K562 (cell line): ENCODE measurements around the gene YOD1. TPM values are rescaled to one million over a fixed set of nuclear protein-coding genes. Genes with fewer than 3 reads are reported as not detected.

Experiments used
- ATF1 ChIP-seq, 2 experiments: fragments of 450-650 bp in 1 of 2; IDR thresholded peaks; 2 replicates each; pipeline ENCODE4 v1.6.1; 2016; ENCODE audit warnings: missing compliant biosample characterization in 1 of 2, missing genetic modification characterization in 1 of 2
- BRF1 ChIP-seq: IDR thresholded peaks from 3 replicates; pipeline ENCODE4 v1.6.1; 2011; ENCODE audit warnings: borderline replicate concordance, mild to moderate bottlenecking; ENCODE audit not compliant: insufficient read length; ENCODE audit errors: extremely low read depth
- CBX1 ChIP-seq: sonication (generic); IDR thresholded peaks from 2 replicates; pipeline ENCODE4 v1.6.1; 2016; ENCODE audit warnings: antibody characterized with exemption, low read depth, mild to moderate bottlenecking
- CEBPB ChIP-seq: fragments of 450-650 bp; IDR thresholded peaks from 2 replicates; pipeline ENCODE4 v1.6.1; 2016; ENCODE audit warnings: missing genetic modification characterization, missing compliant biosample characterization
- ELF2 ChIP-seq: fragments of 250-450 bp; sonication (Bioruptor Pico); IDR thresholded peaks from 2 replicates; pipeline ENCODE4 v1.5.0; 2021; ENCODE audit warnings: mild to moderate bottlenecking
- GABPB2 ChIP-seq: fragments of 250-450 bp; sonication (Bioruptor Pico); conservative IDR thresholded peaks from 2 replicates; pipeline ENCODE4 v1.5.1; 2021; ENCODE audit warnings: mild to moderate bottlenecking
- GTF2B ChIP-seq: IDR thresholded peaks from 2 replicates; pipeline ENCODE4 v1.6.1; 2011; ENCODE audit not compliant: insufficient read length; ENCODE audit errors: extremely low read depth
- JUND ChIP-seq, 2 experiments: IDR thresholded peaks; 2 replicates in 1 of 2; 3 replicates in 1 of 2; pipeline ENCODE4 v1.6.1; 2011; ENCODE audit warnings: borderline replicate concordance in 2 of 2, low read depth in 2 of 2, low read length in 2 of 2, improper control_type of control experiment in 1 of 2, missing biosample characterization in 1 of 2, missing genetic modification characterization in 1 of 2, missing genetic modification reagents in 1 of 2
- MTA2 ChIP-seq: fragments of 450-650 bp; IDR thresholded peaks from 2 replicates; pipeline ENCODE4 v1.6.1; 2016; ENCODE audit warnings: low read depth
- PHTF2 ChIP-seq: fragments of 250-450 bp; sonication (Bioruptor Pico); IDR thresholded peaks from 2 replicates; pipeline ENCODE4 v1.5.0; 2021; ENCODE audit warnings: mild to moderate bottlenecking
- PRMT5 ChIP-seq: sonication (generic); formaldehyde crosslinking; IDR thresholded peaks from 2 replicates; pipeline ENCODE4 v1.5.0; 2020; ENCODE audit warnings: missing genetic modification reagents
- RBM39 ChIP-seq: fragments of 200-400 bp; formaldehyde crosslinking; optimal IDR thresholded peaks from 2 replicates; pipeline ENCODE3; 2018; ENCODE audit warnings: low read depth, low read length
- SMAD4 ChIP-seq: fragments of 250-450 bp; sonication (Bioruptor Pico); conservative IDR thresholded peaks from 2 replicates; pipeline ENCODE4 v1.8.0; 2021; ENCODE audit warnings: inconsistent platforms, mild to moderate bottlenecking, moderate library complexity
- TAF9B ChIP-seq: fragments of 450-650 bp; IDR thresholded peaks from 2 replicates; pipeline ENCODE4 v1.6.1; 2018; ENCODE audit warnings: mild to moderate bottlenecking; ENCODE audit not compliant: partially characterized antibody
- ZFP1 ChIP-seq: fragments of 450-650 bp; formaldehyde crosslinking; IDR thresholded peaks from 2 replicates; pipeline ENCODE4 v1.4.0; 2020; ENCODE audit warnings: mild to moderate bottlenecking, mixed read lengths
- ZFPM2 ChIP-seq: fragments of 250-450 bp; sonication (Bioruptor Pico); IDR thresholded peaks from 2 replicates; pipeline ENCODE4 v1.5.1; 2022; ENCODE audit warnings: mild to moderate bottlenecking
- ZFX ChIP-seq: sonication (generic); formaldehyde crosslinking; IDR thresholded peaks from 2 replicates; pipeline ENCODE4 v1.8.0; 2022; ENCODE audit warnings: mild to moderate bottlenecking, missing genetic modification reagents, moderate library complexity
- ZNF174 ChIP-seq: fragments of 250-450 bp; sonication (Bioruptor Pico); IDR thresholded peaks from 2 replicates; pipeline ENCODE4 v1.4.0; 2020; ENCODE audit warnings: mild to moderate bottlenecking
- ZNF408 ChIP-seq: fragments of 250-450 bp; sonication (Bioruptor Pico); IDR thresholded peaks from 2 replicates; pipeline ENCODE4 v1.4.0; 2020; ENCODE audit warnings: low read depth, mild to moderate bottlenecking, moderate library complexity
- ZNF561 ChIP-seq: fragments of 450-650 bp; formaldehyde crosslinking; conservative IDR thresholded peaks from 2 replicates; pipeline ENCODE4 v1.4.0; 2020; ENCODE audit warnings: mild to moderate bottlenecking, moderate library complexity
- polyA plus RNA-seq, 8 experiments: library from polyadenylated mRNA; depleted of rRNA in 4 of 8; stranded (reverse) in 5 of 8; unstranded in 3 of 8; fragments of >200 nt; fragmentation: Nextera tagmentation in 2 of 8; fragmentation: Illumina TruSeq in 1 of 8; extraction: Ambion mirVana in 2 of 8; extraction: Trizol in 1 of 8; gene quantifications; 2 replicates each; pipeline versions ENCODE4 v1.2.1 to v1.2.3, GENCODE V29; 2011 to 2014; ENCODE audit warnings: inconsistent platforms in 1 of 8, missing spikeins in 1 of 8
- total RNA-seq, 7 experiments: library from RNA; depleted of rRNA in 6 of 7; stranded (reverse); fragments of >200 nt in 6 of 7; fragmentation: Illumina TruSeq in 2 of 7; extraction: Trizol in 2 of 7; gene quantifications; 2 replicates each; pipeline versions ENCODE4 v1.2.1 to v1.2.3, GENCODE V29; 2011 to 2021; ENCODE audit warnings: low replicate concordance in 1 of 7
- TF ChIP-seq, protein P1 (sequence below): fragments of 250-450 bp; sonication (Bioruptor Pico); IDR thresholded peaks from 2 replicates; pipeline ENCODE4 v1.5.0; 2022; ENCODE audit warnings: mild to moderate bottlenecking
- TF ChIP-seq, protein P2 (sequence below): fragments of 450-650 bp; IDR thresholded peaks from 2 replicates; pipeline ENCODE4 v1.6.1; 2016
- TF ChIP-seq, protein P3 (sequence below): fragments of 450-650 bp; IDR thresholded peaks from 2 replicates; pipeline ENCODE4 v1.6.1; 2017; ENCODE audit warnings: antibody characterized with exemption, mild to moderate bottlenecking

YOD1 gene
- total and polyA plus RNA-seq, 9 of the 15 experiments (the other 6 are each of a cell fraction or from before 2014, with no cell fraction given): 18.2 to 78.1 (median 46.9) TPM

DNA sequence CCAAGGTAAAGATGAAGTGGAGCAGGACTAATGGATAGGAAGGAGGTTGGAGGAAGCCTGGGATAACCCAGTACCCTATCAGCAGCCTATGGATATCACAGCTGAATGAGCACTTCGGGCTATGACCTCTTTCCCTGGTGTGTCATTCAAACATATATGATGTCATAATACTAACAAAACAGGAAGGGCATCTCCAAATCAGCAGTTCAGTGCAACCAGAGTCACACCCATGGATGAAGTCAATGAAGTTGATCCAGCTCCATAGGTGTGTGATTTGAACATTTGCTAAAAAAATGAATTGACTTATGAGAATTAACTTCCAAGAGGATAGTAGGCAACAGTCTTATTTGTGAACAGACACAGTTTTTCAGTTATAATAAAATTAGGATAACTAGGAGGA is 16.8 kb downstream of the YOD1 start (continued):
- TF ChIP-seq, protein P1, sequence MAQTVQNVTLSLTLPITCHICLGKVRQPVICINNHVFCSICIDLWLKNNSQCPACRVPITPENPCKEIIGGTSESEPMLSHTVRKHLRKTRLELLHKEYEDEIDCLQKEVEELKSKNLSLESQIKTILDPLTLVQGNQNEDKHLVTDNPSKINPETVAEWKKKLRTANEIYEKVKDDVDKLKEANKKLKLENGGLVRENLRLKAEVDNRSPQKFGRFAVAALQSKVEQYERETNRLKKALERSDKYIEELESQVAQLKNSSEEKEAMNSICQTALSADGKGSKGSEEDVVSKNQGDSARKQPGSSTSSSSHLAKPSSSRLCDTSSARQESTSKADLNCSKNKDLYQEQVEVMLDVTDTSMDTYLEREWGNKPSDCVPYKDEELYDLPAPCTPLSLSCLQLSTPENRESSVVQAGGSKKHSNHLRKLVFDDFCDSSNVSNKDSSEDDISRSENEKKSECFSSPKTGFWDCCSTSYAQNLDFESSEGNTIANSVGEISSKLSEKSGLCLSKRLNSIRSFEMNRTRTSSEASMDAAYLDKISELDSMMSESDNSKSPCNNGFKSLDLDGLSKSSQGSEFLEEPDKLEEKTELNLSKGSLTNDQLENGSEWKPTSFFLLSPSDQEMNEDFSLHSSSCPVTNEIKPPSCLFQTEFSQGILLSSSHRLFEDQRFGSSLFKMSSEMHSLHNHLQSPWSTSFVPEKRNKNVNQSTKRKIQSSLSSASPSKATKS (CRISPR knock-in tag): no peak
- no peak for TF ChIP-seq PRMT5 (CRISPR knock-in tag)
- TF ChIP-seq ZFX: no peak
- no peak for TF ChIP-seq MTA2
- no peak for TF ChIP-seq ZNF174 (CRISPR knock-in tag)
- TF ChIP-seq TAF9B: no peak
- 0 out of 2 replicates have a peak, but pooled peaks have one; percentile 11 for TF ChIP-seq CEBPB
- TF ChIP-seq, protein P2, sequence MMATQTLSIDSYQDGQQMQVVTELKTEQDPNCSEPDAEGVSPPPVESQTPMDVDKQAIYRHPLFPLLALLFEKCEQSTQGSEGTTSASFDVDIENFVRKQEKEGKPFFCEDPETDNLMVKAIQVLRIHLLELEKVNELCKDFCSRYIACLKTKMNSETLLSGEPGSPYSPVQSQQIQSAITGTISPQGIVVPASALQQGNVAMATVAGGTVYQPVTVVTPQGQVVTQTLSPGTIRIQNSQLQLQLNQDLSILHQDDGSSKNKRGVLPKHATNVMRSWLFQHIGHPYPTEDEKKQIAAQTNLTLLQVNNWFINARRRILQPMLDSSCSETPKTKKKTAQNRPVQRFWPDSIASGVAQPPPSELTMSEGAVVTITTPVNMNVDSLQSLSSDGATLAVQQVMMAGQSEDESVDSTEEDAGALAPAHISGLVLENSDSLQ: peak; percentile 89
- no peak for TF ChIP-seq PHTF2 (CRISPR knock-in tag)
- no peak for TF ChIP-seq GTF2B
- no peak for TF ChIP-seq ZNF561 (CRISPR knock-in tag)
- TF ChIP-seq BRF1: no peak
- no peak for TF ChIP-seq RBM39
- TF ChIP-seq JUND (IDR thresholded peaks at IDR 0.05; ENCODE audit: borderline replicate concordance, low read depth, low read length): peak; percentile 83
- TF ChIP-seq JUND (tag; IDR thresholded peaks at IDR 0.05; ENCODE audit: borderline replicate concordance, low read depth, low read length): peak; percentile 86
- TF ChIP-seq ELF2 (CRISPR knock-in tag): no peak
- no peak for TF ChIP-seq ZFP1 (CRISPR knock-in tag)
- TF ChIP-seq ZFPM2 (CRISPR knock-in tag): no peak
- TF ChIP-seq GABPB2: no peak
- no peak for TF ChIP-seq ATF1 (CRISPR knock-in tag; IDR thresholded peaks at IDR 0.05)
- peak; percentile 86 for TF ChIP-seq ATF1 (tag; IDR thresholded peaks at IDR 0.05)
- TF ChIP-seq CBX1: no peak
- TF ChIP-seq SMAD4 (CRISPR knock-in tag): no peak
- no peak for TF ChIP-seq ZNF408 (CRISPR knock-in tag)
- TF ChIP-seq, protein P3, sequence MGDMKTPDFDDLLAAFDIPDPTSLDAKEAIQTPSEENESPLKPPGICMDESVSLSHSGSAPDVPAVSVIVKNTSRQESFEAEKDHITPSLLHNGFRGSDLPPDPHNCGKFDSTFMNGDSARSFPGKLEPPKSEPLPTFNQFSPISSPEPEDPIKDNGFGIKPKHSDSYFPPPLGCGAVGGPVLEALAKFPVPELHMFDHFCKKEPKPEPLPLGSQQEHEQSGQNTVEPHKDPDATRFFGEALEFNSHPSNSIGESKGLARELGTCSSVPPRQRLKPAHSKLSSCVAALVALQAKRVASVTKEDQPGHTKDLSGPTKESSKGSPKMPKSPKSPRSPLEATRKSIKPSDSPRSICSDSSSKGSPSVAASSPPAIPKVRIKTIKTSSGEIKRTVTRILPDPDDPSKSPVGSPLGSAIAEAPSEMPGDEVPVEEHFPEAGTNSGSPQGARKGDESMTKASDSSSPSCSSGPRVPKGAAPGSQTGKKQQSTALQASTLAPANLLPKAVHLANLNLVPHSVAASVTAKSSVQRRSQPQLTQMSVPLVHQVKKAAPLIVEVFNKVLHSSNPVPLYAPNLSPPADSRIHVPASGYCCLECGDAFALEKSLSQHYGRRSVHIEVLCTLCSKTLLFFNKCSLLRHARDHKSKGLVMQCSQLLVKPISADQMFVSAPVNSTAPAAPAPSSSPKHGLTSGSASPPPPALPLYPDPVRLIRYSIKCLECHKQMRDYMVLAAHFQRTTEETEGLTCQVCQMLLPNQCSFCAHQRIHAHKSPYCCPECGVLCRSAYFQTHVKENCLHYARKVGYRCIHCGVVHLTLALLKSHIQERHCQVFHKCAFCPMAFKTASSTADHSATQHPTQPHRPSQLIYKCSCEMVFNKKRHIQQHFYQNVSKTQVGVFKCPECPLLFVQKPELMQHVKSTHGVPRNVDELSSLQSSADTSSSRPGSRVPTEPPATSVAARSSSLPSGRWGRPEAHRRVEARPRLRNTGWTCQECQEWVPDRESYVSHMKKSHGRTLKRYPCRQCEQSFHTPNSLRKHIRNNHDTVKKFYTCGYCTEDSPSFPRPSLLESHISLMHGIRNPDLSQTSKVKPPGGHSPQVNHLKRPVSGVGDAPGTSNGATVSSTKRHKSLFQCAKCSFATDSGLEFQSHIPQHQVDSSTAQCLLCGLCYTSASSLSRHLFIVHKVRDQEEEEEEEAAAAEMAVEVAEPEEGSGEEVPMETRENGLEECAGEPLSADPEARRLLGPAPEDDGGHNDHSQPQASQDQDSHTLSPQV: peak; percentile 65
